ENCODE measurements around the gene CCDC197.

DNA sequence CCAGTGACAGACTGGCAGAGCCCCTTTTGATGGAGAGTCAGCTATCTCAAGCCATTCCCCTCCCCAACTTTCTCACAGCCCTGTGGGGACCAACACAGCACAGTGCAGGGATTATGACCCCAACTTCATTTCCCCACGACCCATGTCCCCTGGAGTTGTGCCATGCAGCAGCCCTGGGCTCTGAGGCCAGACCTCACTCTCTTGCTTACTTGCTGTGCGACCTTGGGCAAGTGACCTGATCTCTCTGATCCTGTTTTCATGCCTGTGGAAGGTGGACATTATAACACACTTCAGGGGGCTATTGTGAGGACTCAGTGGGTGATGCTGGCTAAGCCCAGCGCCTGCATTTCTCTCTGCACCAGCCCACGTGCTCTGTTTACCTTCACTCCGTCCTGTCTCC is 43.1 kb downstream of the CCDC197 start:
- no peak for TF ChIP-seq RFX5 (IDR thresholded peaks at IDR 0.05; ENCODE audit: low read depth, low read length)
- TF ChIP-seq, protein P1, sequence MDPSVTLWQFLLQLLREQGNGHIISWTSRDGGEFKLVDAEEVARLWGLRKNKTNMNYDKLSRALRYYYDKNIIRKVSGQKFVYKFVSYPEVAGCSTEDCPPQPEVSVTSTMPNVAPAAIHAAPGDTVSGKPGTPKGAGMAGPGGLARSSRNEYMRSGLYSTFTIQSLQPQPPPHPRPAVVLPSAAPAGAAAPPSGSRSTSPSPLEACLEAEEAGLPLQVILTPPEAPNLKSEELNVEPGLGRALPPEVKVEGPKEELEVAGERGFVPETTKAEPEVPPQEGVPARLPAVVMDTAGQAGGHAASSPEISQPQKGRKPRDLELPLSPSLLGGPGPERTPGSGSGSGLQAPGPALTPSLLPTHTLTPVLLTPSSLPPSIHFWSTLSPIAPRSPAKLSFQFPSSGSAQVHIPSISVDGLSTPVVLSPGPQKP (IDR thresholded peaks at IDR 0.05; ENCODE audit: borderline replicate concordance, low read depth, low read length): no peak

All from IMR-90 (cell line).